Bronchial smooth muscle cell (primary cell): ENCODE measurements around the gene COL6A1. TPM values are rescaled to one million over a fixed set of nuclear protein-coding genes. Genes with fewer than 3 reads are reported as not detected.

Source experiments
- total RNA-seq: library from RNA; depleted of rRNA; stranded (reverse); fragments of >200 nt; gene quantifications from 2 replicates; pipeline ENCODE4 v1.2.1, GENCODE V29; 2014

The COL6A1 gene
- total RNA-seq: 1,262 and 2,390 TPM in 2 replicates

GRCh38 chr21:45981151-45982091 lies at the start of gene COL6A1:
Gene COL6A1 (plus strand): TSS chr21:45981770. CDS start chr21:45981851, 81 bp downstream.

Other genes starting within 250 kb of the COL6A1 start
- gene COL6A2, start 116.3 kb downstream of the COL6A1 start, total RNA-seq: 1,128 and 2,830 TPM in 2 replicates
- 0.60 and 0.63 TPM in 2 replicates for gene FTCD, start 173.8 kb downstream of the COL6A1 start, total RNA-seq
- 5.0 and 9.3 TPM in 2 replicates for gene SPATC1L, start 202.7 kb downstream of the COL6A1 start, total RNA-seq
- gene LSS, start 247.0 kb downstream of the COL6A1 start, total RNA-seq: 111 and 122 TPM in 2 replicates